ENCODE measurements around the gene IFT172. TPM values are rescaled to one million over a fixed set of nuclear protein-coding genes. Genes with fewer than 3 reads are reported as not detected.

Gene IFT172
- total and polyA plus RNA-seq, 2 donors (not counting 3 experiments of a cell fraction or from before 2014, with no cell fraction given), result 29.4 to 34.1 TPM

GRCh38 chr2:27448381-27448780 is 41.2 kb downstream of the IFT172 start:
- TF ChIP-seq JUN (IDR thresholded peaks at IDR 0.05; ENCODE audit: borderline replicate concordance, insufficient read depth, insufficient read length, low read depth), result no peak
- TF ChIP-seq CTCF (IDR thresholded peaks at IDR 0.05; ENCODE audit: extremely low read depth in 1 of 2, insufficient read depth in 1 of 2, low read depth in 1 of 2, low read length in 2 of 2), result no peak
- no peak for TF ChIP-seq MYC (IDR thresholded peaks at IDR 0.05; ENCODE audit: low read depth, low read length)
- TF ChIP-seq POLR2A (IDR thresholded peaks at IDR 0.05; ENCODE audit: low read depth, low read length), result no peak
- TF ChIP-seq POLR2AphosphoS5 (IDR thresholded peaks at IDR 0.05; ENCODE audit: insufficient read depth, low read depth, low read length), result no peak
- TF ChIP-seq MAX (IDR thresholded peaks at IDR 0.05; ENCODE audit: insufficient read depth, insufficient read length), result no peak
- no peak for TF ChIP-seq GATA2 (IDR thresholded peaks at IDR 0.05; ENCODE audit: insufficient read depth, insufficient read length, low read depth, low read length)
- no peak for TF ChIP-seq FOS (IDR thresholded peaks at IDR 0.05; ENCODE audit: borderline replicate concordance, insufficient read depth, low read length)
- Histone ChIP-seq H3K4me3 (replicated peaks in 1 of 3; ENCODE audit: insufficient read depth in 1 of 3, low read depth in 1 of 3, low read length in 3 of 3) (no peak overlapping the region), H3K27me3 (ENCODE audit: control insufficient read depth in 2 of 2, insufficient read depth in 2 of 2, low read length in 2 of 2) (no peaks in the 10 kb centered on the region), H3K9me1 (replicated peaks; ENCODE audit: control insufficient read depth, extremely low read depth, insufficient read depth, low read length) (no peaks in the 10 kb centered on the region), H2AFZ (ENCODE audit: low read depth, low read length) (no peak overlapping the region), H3K9ac (replicated peaks; ENCODE audit: extremely low read depth, insufficient read depth, low read length) (no peak overlapping the region), H3K4me1 (ENCODE audit: control insufficient read depth, extremely low read depth, insufficient read depth, low read length) (no peaks in the 10 kb centered on the region), H4K20me1 (replicated peaks; ENCODE audit: control insufficient read depth, extremely low read depth, insufficient read depth, low read length) (no peaks in the 10 kb centered on the region), H3K4me2 (ENCODE audit: insufficient read depth, low read length) (no peak overlapping the region), H3K36me3 (ENCODE audit: control insufficient read depth in 2 of 2, extremely low read depth in 1 of 2, insufficient read depth in 2 of 2, low read length in 2 of 2) (peaks cover 7 to 27% of the 10 kb centered on the region in 2 experiments), H3K79me2 (ENCODE audit: control insufficient read depth, insufficient read depth, low read length) (no peaks in the 10 kb centered on the region), H3K9me3 (replicated peaks; ENCODE audit: control insufficient read depth, insufficient read depth, low read length) (no peaks in the 10 kb centered on the region), H3K27ac (ENCODE audit: insufficient read depth, low read depth, low read length) (no peak overlapping the region)
- CTCF ChIA-PET, result interaction anchor here (1.1 to 1.6 kb wide), 2 partner anchors 10 to 19 kb away, joined by 3 to 5 read pairs; no protein-coding TSS in a partner anchor
- BruUV-seq (replicated peaks), result no TSS peak
- POLR2A ChIA-PET, result no interaction called here
- dilution Hi-C loops (cut with MboI; ENCODE audit: extremely low pct_ligation_motif_present, low sequenced_read_pairs), result no loop called here
- DNase-seq (ENCODE audit: low read depth, low spot score) (no peak), FAIRE-seq (no peak)
- intact Hi-C loops (cut with micrococcal nuclease), result no loop called here
